C4-2B (cell line): Measurements from ENCODE around the gene SND1.

Experiments used
- ZFX ChIP-seq: fragments of 450-650 bp; IDR thresholded peaks from 2 replicates; pipeline ENCODE4 v1.6.1; 2017
- TF ChIP-seq, protein P1 (sequence below): fragments of 450-650 bp; conservative IDR thresholded peaks from 2 replicates; pipeline ENCODE4 v1.5.1; 2017; ENCODE audit warnings: mild to moderate bottlenecking

GRCh38 chr7:128003787-128004186 is 351.8 kb downstream of the SND1 start:
- TF ChIP-seq, protein P1, sequence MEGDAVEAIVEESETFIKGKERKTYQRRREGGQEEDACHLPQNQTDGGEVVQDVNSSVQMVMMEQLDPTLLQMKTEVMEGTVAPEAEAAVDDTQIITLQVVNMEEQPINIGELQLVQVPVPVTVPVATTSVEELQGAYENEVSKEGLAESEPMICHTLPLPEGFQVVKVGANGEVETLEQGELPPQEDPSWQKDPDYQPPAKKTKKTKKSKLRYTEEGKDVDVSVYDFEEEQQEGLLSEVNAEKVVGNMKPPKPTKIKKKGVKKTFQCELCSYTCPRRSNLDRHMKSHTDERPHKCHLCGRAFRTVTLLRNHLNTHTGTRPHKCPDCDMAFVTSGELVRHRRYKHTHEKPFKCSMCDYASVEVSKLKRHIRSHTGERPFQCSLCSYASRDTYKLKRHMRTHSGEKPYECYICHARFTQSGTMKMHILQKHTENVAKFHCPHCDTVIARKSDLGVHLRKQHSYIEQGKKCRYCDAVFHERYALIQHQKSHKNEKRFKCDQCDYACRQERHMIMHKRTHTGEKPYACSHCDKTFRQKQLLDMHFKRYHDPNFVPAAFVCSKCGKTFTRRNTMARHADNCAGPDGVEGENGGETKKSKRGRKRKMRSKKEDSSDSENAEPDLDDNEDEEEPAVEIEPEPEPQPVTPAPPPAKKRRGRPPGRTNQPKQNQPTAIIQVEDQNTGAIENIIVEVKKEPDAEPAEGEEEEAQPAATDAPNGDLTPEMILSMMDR = no peak
- no peak for TF ChIP-seq ZFX
